Skin of body (tissue), 2 donors: ENCODE results near the gene FAM83E. TPM values are rescaled to one million over a fixed set of nuclear protein-coding genes. Genes with fewer than 3 reads are reported as not detected.
A peak's percentile ranks its signal among the peaks of the same experiment; 100 is the strongest.
"Not testable (repeated sequence)": the region's sequence is repeated elsewhere in the genome, so short reads cannot be mapped to it uniquely, and the experiment has no call there.

Experiments
- DNase-seq: peaks from one replicate; lab custom pipeline; 2025; lab: John Stamatoyannopoulos, UW
- total RNA-seq: library from RNA; depleted of rRNA; stranded (reverse); fragments of >200 nt; gene quantifications from one replicate; pipeline ENCODE4 v1.2.3, GENCODE V29; 2014

Gene FAM83E
- 2.0 TPM for total RNA-seq

- DNase-seq: no peak
Measured at GRCh38 chr19:48614436-48615230, at the start of gene FAM83E. FAM83E (minus strand) TSS chr19:48615076; CDS start chr19:48613372, 1,704 bp downstream.

DNA sequence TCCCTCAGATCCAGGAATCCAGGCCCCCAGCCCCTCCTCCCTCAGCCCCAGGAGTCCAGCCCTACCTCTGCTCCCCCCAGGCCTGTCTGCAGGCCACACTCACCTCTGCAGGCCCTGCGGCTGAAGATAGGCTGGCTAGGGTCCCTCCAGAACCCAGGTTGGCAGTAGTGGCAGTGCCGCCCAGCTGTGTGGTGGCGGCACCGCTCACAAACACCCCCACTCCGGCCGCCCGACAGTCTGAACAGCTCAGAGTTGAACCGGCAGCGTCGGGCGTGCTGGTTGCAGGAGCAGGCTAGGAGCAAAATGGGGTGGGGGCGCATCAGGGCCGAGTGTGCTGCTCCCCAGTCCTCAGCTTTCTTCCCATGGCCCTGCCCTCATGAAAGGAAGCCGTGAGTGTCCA, 49.6 kb upstream of the FAM83E start:
- DNase-seq: no peak

GRCh38 chr19:48663667-48664066, 48.8 kb upstream of the FAM83E start:
- no peak for DNase-seq

GRCh38 chr19:48661711-48662090, 46.8 kb upstream of the FAM83E start:
- no peak for DNase-seq

- DNase-seq: peak; percentile 90
Measured at GRCh38 chr19:48660852-48661710, 46.2 kb upstream of the FAM83E start.

DNA sequence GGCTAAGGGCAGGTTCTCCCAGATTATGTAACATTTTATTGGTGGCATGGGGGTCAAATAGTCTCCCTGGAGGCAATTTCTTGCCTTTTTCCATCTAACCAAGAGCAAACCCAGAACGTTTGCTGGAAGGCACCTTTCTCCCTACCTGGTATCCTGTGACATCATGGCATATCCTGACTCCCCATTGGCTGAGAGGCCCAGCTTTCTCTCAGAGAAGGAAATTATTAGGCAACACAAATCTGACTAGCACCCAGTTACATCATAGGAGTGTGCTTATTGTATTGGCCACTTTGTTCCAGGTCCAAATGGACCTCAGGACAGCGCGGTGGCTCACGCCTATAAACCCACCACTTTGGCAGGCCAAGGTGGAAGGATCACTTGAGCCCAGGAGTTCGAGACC, 44.9 kb upstream of the FAM83E start:
- no peak for DNase-seq

GRCh38 chr19:48658483-48658882, 43.6 kb upstream of the FAM83E start:
- DNase-seq: no peak

DNA sequence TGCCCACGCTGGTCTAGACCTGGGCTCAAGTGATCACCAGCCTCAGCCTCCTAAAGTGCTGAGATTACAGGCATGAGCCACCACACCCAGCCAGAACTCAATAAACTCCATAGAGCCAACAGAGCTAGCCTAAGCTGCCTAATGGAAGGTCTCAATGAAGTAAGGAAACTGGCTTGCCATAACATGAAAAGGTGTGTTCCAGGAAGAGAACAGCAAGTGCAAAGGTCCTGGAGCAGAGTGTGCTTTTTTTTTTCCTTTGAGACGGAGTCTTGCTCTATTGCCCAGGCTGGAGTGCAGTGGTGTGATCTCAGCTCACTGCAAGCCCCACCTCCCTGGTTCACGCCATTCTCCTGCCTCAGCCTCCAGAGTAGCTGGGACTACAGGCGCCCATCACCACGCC, 43.0 kb upstream of the FAM83E start:
- DNase-seq: not testable (repeated sequence)

DNA sequence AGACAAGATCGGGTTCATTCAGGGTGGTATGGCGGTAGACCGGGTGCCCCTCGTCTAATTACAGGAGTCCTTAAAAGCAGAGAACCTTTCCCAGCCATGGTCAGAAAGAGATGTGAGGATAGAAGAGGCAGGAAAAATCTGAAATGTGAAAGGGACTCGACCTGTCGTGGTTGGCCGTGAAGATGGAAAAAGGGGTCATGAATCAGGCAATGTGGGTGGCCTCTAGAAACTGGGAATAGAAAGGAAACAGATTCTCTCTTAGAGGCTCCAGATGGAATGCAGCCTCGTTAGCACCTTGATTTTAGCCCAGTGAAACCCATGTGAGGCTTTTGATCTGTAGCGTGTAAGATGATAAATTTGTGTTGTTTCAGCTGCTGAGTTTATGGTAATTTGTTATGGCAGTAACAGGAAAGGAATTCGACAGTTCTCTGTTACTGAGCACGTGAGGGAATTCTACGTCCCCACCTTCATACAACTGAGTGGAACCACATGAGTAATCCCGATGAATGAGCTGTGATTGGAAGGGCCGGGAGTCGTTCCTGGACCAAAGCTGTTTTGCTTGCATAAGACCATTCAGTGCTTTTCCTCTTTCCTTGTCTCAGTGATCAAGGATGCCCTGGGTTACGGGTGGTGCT, 42.1 kb upstream of the FAM83E start:
- peak; percentile 46 for DNase-seq

DNA sequence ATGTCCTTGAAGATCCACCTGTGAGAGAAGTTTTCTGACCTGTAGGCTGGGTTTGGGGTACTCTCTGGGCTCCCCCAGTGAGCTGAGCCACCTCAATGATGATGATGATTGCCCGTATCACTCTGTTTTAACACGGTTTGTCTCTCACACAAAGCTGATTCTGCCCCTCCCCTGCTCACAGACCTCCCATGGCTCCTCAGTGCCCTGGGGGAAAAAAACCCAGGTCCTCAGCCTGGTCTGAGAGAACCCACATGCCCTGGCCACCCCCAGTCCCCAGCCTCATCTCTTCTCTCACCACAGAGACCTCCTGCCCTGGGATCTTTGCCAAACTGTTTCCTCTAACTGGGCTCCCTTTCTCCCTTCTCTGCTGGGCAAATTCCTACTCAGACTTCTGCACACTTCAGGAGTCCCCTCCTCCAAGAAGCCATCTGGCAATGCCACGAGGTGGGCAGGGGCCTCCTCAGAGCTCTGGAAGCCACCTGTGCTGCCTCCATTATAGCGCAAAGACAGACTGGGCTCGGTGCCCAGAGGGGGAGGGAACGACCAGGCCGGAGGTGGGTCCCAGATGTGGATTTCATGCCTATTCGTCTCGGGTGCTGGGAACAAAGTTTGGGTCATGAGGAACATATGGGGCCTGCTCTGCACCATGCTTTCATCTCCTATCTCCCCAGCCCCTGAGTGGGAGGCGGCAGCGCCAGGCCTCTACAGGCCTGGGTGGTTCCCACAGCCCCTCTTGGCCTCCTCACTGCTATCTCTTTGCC, 39.6 kb upstream of the FAM83E start:
- peak; percentile 12 for DNase-seq

DNA sequence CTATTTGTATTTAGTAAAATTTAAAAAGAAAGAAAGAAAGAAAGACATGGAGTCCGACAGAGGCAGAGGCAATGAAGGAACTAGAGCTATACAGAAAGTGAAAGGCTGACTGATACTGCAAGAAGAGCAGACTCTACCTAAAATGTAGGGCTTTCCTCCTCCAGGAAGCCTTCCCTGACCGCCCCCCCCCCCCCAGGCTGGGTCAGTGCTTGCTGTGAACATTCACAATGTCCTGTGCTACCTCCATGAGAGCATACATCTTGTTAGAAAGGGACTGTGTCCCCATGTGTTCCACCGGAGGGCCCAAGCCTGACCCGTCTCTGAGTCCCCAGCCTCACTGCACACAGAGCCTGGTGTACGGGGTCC, 36.8 kb upstream of the FAM83E start:
- DNase-seq: no peak

GRCh38 chr19:48650974-48651682, 36.3 kb upstream of the FAM83E start:
- no peak for DNase-seq

GRCh38 chr19:48648134-48648533, 33.3 kb upstream of the FAM83E start:
- DNase-seq: no peak

DNA sequence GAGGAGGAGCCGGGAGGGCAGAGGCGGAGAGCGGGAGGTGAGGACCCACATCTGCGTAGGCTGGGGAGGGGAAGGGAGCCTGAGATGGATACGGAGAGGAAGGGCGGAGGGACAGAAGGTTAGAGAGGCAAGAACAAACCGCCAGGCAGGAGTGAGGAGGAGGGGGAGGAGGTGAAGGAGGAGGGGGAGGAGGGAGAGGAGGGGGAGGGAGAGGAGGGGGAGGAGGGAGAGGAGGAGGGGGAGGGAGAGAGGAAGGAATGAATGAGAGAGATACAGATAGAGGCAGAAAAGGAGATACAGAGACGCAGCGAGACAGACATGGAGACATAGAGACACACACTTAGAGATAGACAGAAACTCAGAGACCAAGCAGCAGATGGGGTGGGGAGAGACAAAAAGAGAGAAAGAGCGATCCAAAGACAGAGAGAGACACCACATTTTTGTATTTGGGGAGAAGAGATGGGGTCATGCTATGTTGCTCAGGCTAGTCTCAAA, 31.9 kb upstream of the FAM83E start:
- DNase-seq: no peak

DNA sequence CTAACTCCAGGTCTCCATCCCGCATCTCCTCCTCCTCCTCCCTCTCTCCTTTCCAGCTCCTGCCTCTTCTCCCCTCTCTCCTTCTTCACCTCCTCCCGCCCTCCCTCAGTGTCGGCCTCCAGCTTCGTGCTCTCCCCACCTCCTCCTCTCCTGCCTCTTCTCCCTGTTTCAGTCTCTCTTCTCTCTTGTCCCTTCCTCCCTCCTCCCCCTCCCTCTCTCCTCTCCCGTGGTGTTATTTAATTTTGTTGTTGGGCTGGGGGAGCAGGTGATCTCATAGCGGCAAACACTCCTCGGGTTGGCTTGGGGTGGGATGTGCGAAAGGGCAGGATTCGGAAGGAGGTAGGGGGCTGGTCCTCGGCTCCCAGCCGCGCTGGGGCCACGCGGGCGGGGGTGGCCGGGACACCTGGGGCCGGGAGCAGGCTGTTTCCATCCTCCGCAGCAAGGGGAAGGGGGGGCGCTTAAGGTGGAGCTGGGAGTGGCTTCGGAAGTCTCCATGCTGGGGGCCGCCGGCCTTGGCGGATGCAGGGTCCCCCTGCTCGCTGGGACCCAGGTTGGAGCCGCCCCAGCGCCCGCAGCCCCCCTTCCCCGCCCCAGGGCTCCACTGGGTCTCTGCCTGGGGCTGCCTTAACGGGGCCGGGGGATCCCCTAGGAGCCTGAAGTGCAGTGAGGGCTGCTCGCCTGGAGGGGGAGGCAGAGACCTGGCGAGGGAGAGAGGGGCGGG, 31.3 kb upstream of the FAM83E start, which contains the start of gene CA11:
TSS of gene CA11 (minus strand) at position 187 of the 721 bp plus-strand sequence. CDS start 555 bp downstream, outside the sequence.
- DNase-seq: peak; percentile 84

GRCh38 chr19:48645620-48646000, 30.7 kb upstream of the FAM83E start:
- no peak for DNase-seq

- DNase-seq: peak; percentile 73
Measured at GRCh38 chr19:48644839-48645619, 30.2 kb upstream of the FAM83E start.

DNA sequence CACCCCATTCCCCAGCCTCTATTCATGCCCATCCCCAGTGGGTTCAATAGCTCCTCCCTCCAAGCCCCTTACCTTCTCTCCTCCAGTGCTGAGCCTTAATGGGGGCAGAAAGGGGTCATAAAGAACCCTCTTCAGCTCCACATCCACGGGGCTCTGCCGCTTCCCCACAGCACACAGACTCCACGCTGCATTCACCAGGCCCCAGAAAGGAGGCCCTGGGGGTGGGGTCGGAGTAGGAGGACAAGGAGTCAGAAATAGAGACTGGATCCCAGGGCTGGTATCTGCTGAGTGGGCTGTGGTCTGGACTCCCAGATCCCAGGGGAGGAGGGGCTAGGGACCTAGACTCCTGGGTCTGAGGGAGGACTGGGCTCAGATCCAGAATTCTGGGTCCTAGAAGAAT, 29.5 kb upstream of the FAM83E start:
- DNase-seq: no peak

DNA sequence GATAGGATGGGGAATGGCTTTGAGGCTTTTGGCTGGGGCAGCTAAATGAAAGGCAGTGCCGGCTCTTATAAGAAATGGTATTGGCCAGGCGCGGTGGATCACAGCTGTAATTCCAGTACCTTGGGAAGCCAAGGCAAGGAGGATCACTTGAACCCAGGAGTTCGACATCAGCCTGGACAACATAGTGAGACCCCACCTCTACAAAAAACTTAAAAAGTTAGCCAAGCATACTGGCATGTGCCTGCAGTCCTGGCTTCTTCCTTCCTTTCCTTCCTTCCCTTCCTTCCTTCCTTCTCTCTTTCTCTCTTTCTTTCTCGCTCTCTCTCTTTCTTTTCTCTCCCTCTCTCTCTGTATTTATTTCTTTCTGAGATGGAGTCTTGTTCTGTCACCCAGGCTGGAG, 28.0 kb upstream of the FAM83E start:
- no peak for DNase-seq
